Measurements from ENCODE around the gene IPO11. TPM values are rescaled to one million over a fixed set of nuclear protein-coding genes. Genes with fewer than 3 reads are reported as not detected.

The IPO11 gene
- total RNA-seq, 1 donor from 2014 or later: 30.3 TPM

DNA sequence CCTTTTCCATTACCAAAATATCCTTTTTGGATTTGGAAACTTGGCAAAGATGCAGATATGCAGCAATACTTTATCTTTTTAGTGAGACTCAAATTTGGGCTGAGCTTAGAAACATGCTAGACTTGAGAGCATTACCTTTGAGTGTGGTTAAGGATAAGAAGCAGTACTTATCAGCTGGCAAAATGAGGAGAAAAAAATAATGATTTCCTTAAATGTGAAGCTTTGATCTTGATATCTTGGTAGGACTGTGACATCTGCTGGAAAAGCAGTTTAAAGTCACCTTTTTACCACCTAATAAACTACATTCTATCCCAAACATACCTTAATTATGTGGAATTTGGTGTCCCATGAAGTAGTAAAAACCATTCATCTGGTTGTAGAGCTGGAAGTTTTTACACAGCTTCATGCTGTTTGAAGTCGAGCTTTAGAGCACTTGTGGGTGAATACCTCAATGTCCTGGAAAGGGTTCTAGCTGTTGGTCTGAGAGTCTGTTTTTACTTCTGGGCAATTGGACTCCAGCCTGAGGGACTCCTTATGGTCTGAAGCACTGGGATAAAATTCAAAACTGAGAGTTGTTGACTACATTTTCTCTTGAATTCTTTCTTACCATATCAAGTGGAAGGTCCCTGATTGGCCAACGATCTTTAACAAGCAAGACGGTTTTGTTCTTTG is 219.5 kb downstream of the IPO11 start:
- Histone ChIP-seq H3K36me3 (peaks cover 21% of the 10 kb centered on the region), H3K9me3 (replicated peaks) (no peaks in the 10 kb centered on the region), H3K27me3 (ENCODE audit: low read depth) (no peaks in the 10 kb centered on the region), H3K4me3 (no peak overlapping the region), H3K27ac (replicated peaks) (no peak overlapping the region), H3K4me1 (no peaks in the 10 kb centered on the region)
- TF ChIP-seq, protein P1, sequence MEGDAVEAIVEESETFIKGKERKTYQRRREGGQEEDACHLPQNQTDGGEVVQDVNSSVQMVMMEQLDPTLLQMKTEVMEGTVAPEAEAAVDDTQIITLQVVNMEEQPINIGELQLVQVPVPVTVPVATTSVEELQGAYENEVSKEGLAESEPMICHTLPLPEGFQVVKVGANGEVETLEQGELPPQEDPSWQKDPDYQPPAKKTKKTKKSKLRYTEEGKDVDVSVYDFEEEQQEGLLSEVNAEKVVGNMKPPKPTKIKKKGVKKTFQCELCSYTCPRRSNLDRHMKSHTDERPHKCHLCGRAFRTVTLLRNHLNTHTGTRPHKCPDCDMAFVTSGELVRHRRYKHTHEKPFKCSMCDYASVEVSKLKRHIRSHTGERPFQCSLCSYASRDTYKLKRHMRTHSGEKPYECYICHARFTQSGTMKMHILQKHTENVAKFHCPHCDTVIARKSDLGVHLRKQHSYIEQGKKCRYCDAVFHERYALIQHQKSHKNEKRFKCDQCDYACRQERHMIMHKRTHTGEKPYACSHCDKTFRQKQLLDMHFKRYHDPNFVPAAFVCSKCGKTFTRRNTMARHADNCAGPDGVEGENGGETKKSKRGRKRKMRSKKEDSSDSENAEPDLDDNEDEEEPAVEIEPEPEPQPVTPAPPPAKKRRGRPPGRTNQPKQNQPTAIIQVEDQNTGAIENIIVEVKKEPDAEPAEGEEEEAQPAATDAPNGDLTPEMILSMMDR (IDR thresholded peaks at IDR 0.05; ENCODE audit: borderline replicate concordance): no peak
- no peak for DNase-seq
- intact Hi-C loops (cut with micrococcal nuclease): no loop called here

DNA sequence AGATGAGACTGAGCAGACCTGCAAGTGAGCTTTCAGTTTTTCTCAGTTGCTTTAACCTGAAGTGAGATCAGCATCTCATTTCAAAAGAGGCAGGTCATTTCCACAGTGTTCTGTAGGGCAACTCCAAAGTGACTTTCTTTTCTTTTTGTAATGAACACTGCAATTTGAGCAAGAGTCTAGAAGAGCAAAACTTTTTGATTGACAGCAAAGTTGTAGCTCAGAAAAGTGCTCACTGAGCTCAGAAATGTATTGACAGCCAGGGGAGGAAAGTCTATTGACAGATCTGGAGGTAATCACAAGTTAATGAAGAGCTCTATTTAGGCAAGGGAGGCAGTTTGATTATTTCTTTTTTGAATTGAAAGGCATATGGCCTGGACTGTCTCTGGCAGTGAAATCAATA is 220.7 kb downstream of the IPO11 start:
- Histone ChIP-seq H3K4me1 (no peaks in the 10 kb centered on the region), H3K27ac (replicated peaks) (no peak overlapping the region), H3K36me3 (peaks cover 9% of the 10 kb centered on the region), H3K27me3 (ENCODE audit: low read depth) (no peaks in the 10 kb centered on the region), H3K4me3 (no peak overlapping the region), H3K9me3 (replicated peaks) (no peaks in the 10 kb centered on the region)
- no peak for DNase-seq
- intact Hi-C loops (cut with micrococcal nuclease): no loop called here
- TF ChIP-seq, protein P1 (IDR thresholded peaks at IDR 0.05; ENCODE audit: borderline replicate concordance): no peak

DNA sequence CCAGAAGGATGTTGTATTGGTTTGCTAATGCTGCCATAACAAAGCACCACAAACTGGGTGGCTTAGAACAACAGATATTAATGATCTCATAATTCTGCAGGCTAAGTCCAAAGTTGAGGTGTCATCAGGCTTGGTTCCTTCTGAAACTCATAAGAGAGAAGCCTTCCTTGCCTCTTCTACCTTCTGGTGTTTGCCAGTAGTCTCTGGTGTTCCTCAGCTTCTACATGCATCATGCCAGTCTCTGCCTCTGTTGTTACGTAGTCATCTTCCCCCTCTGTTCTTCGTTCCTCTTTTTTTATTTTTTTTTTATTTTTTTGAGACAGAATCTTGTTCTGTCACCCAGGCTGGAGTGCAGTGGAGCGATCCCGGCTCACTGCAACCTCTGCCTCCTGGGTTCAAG is 227.9 kb downstream of the IPO11 start:
- no peak overlapping the region for H3K4me3 ChIP-seq
- H3K9me3 ChIP-seq (replicated peaks): no peaks in the 10 kb centered on the region
- TF ChIP-seq, protein P1 (IDR thresholded peaks at IDR 0.05; ENCODE audit: borderline replicate concordance): no peak
- H3K4me1 ChIP-seq: no peaks in the 10 kb centered on the region
- intact Hi-C loops (cut with micrococcal nuclease): no loop called here
- DNase-seq: no peak
- H3K27ac ChIP-seq (replicated peaks): no peak overlapping the region
- no peaks in the 10 kb centered on the region for H3K27me3 ChIP-seq (ENCODE audit: low read depth)
- no peaks in the 10 kb centered on the region for H3K36me3 ChIP-seq

DNA sequence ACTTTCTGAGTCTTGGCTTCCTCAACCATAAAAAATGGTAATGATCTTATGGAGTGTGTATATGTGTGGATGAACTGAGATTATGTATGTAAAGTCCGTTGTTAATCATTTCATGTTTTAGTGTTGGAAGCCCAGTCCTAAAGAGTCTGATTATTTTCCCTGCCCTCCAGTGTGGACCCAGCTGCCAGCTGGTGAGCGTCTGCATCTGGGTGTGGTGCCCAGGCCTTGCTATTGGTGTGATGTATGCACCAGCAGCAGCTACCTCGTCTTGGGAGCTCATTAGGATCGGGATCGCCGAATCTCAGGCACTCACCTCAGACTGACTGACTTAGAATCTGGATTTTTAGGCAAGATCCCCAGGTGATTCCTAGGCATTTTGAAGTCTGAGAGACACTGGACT is 229.9 kb downstream of the IPO11 start:
- H3K4me3 ChIP-seq: no peak overlapping the region
- TF ChIP-seq, protein P1 (IDR thresholded peaks at IDR 0.05; ENCODE audit: borderline replicate concordance): no peak
- H3K27me3 ChIP-seq (ENCODE audit: low read depth): no peaks in the 10 kb centered on the region
- no peaks in the 10 kb centered on the region for H3K36me3 ChIP-seq
- intact Hi-C loops (cut with micrococcal nuclease): no loop called here
- H3K4me1 ChIP-seq: peaks cover under 1% of the 10 kb centered on the region
- no peak for DNase-seq
- H3K9me3 ChIP-seq (replicated peaks): no peaks in the 10 kb centered on the region
- no peak overlapping the region for H3K27ac ChIP-seq (replicated peaks)

DNA sequence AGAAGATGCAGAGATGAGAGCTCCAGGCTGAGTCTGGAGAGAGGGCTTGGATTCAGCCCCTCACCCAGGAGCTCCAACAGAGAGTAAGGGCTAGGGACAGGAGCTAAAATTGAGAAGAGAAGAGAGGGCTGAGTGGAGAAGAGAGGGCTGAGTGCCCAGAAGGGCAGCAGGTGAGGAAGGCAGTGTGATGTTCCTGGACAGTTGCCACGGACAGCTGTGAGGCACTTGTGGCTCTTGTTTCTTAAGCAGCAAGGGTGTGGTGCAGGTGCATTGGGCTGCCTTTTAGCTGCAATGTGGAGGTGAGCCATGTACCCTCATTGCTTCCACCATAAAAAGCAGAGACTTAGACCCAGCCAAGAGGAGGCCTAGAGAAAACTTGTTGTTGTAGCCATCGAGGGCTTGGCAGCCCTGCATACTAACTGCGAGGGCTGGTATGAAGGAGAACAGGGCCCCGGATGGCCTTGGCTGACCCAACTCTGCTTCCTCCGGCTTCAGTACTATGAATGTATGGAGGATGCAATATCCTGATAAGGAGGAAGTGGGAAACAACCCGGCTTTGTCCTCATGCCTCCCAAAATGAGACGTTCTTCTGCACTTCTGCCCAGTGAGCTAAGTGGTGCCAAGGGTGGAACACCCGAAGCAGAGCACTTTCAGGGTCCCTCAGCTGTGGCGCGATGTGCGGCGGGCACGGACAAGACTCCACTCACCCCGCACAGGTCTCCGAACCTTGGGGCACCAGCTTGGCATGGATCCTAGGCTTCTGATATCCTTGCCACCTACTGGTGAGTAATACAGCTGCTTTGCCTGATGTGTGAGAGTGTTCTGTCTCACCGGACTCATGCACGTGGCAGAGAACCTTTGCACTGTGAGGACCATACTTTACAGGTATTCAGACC is 231.2 kb downstream of the IPO11 start:
- Histone ChIP-seq H3K27ac (replicated peaks) (no peak overlapping the region), H3K4me3 (no peak overlapping the region), H3K4me1 (peaks cover 5% of the 10 kb centered on the region), H3K27me3 (ENCODE audit: low read depth) (no peaks in the 10 kb centered on the region), H3K36me3 (no peaks in the 10 kb centered on the region), H3K9me3 (replicated peaks) (no peaks in the 10 kb centered on the region)
- TF ChIP-seq, protein P1 (IDR thresholded peaks at IDR 0.05; ENCODE audit: borderline replicate concordance): no peak
- no peak for DNase-seq
- intact Hi-C loops (cut with micrococcal nuclease): no loop called here
